Kidney glomerular epithelial cell (primary cell): ENCODE measurements around the gene DLST.

Experiments used
- DNase-seq: peaks from one replicate; lab custom pipeline; 2025; lab: John Stamatoyannopoulos, UW

Gene DLST

GRCh38 chr14:74881431-74882102 is at the start of gene DLST:
TSS of gene DLST (plus strand) at chr14:74881916. CDS start at chr14:74881954, 38 bp downstream.
- DNase-seq = peak; percentile 59

- DNase-seq = no peak
Measured at GRCh38 chr14:74832849-74833248, 48.9 kb upstream of the DLST start.

DNA sequence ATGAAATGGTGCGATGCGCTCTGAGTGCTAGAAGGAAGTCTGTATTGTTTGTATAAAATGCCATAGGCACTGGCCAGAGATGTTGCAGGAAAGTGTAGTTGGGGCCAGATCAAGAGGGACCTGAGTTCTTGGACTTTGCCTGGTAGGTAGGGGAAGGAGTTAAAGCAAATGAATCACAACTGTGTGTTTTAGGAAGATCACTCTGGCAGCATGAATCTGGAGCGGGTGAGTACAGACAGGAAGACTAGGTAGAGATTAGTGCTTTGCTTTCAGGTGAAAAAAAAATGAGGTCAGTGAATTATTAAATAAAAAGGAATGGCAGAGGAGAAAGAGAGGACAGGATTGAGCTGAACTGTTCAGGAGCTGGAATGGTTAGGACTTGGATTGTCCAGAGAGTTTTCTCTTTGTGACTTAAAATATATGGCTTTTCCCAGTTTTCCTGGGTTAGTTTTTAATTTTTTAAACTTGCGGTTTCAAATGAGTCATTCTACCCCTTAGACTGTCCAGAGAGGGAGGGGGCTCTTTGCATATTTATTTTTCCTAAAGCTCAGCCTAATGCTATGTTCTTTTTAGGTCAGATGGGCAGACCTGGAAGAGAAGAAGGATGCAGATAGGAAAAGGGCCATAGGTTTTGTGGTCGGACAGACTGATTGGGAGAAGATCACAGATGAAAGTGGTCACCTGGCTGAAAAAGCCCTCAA is 46.9 kb upstream of the DLST start:
- DNase-seq = peak; percentile 31

DNA sequence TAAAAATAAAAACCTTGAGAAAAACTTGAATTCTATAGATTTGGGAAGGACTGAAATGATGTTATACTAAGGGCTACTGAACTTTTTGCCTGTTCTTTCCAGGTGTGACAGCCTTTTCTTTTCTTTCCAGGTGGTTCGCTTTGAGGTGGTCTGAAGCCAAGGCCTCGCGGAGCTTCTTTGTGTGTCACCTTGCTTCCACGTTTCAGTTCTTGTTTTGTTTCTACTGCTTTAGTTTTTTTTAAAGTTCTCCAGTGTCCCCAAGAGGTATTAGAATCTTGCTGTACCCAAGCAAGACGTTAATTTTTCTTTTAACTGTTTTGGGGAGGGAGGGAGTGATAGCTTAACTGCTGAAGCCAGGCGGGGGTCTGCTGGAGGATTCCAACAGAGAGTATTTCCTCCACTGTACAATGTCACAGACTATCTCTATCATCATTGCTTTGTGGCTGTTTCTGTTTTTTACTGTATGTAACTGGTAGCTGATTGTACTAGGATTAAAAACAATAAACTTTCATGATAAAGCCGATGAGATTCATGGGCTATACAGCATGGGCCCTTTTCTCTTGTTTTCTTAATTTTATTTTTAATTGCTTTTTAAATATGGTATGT is 46.0 kb upstream of the DLST start:
- DNase-seq = no peak

GRCh38 chr14:74836251-74836960 is 45.3 kb upstream of the DLST start:
- DNase-seq = no peak

DNA sequence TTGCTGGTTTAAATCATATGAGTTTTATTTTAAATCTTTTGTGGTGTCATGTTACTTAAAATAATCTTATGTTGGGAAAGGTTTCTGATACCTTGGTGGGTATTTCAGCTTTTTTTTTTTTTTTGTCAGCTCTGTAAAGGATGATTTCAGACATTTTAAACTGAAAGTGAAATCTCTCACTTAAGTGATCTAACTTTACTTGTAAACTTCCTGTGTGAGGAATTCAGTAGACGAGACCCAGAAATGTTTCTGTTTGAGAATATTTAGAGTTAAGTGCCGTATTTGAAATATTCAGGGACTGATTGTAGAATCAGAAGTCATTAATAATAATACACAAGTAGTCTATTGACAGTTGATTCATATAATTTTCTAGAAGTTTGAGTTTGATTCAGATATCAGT is 43.5 kb upstream of the DLST start:
- no peak for DNase-seq

DNA sequence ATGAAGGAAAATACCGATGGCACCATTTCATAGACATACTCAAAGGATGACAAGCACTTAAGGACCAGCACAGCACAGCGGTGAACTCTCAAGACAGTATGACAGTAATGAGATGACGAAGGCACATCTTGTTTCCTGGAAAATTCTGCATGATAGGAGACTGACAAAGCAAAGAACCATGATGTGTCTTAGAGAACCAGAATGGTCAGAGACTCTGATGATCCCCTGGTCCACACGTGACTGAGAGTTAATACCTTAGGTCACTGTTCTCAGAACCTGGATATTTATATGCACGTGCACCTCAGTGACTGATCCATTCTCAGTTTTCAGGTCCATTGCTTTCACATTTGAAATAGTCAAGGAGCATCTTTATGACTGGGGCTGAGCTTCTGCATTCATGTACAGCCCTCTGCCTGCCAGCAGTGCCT is 41.1 kb upstream of the DLST start:
- DNase-seq = no peak

DNA sequence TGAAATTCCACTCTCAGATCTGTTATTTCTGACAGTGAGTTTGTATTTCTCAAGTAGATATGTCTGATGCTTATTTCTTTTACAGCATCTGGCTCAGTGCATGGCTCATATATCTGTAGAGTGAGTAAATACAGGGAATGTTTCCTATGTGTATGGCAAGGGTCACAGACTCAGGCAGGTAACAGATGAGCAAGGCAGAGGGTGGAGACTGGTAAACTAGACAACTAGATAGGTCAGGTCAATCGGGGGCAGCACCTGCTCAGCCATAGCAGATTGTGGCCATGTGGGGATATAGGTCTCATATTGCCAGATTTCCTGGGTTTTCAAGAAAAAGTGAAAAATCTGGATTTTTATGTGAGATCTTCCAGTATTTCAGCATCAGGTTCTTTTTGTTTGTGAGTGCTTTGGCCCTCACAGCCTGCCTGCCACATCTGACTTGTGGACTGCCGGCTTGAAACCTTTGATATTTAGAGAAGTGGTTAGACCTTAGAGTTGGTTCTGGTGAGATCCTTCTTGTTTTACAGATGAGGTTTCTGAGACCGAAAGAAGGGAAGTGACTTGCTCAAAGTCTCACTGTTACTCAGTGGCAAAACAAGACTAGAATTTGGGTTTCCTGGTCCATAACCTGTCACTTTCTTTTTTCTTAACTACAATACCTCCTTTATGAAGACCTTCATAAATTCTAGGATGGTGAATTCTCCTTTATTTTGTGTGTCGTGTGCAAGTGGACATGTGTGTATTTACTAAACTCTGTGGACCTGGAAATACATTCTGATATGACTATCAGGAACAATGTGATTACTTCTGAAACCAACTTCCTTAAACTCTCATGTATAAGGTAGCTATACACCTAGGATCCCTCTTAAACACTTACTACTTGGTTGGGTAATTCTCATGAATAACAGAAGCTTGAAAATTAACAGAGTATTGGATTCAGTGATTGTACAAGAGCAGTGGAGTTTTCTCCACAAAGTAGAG is 40.2 kb upstream of the DLST start:
- DNase-seq = no peak

- no peak for DNase-seq
Measured at GRCh38 chr14:74843653-74844052, 38.1 kb upstream of the DLST start.

DNA sequence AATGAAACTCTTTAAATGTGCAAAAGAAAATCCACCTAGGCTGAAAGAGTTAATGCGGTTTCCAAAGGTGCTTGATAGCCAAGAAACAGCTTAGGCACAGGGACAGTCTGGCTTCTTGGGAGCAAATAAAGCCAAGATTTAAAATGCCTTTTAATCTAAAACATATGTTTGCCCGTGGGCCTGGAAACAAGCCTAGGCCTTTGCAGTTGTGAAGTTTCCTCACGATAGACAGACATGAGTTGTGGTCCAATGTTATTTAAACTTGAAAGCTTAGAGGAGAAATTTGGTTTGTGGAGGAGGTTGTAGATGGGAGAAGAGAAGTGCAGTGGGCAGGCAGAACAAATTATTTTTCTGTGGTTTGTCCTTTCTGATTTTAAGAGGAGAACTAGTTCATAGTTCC is 35.5 kb upstream of the DLST start:
- no peak for DNase-seq

GRCh38 chr14:74846968-74847665 is 34.6 kb upstream of the DLST start:
- no peak for DNase-seq

DNA sequence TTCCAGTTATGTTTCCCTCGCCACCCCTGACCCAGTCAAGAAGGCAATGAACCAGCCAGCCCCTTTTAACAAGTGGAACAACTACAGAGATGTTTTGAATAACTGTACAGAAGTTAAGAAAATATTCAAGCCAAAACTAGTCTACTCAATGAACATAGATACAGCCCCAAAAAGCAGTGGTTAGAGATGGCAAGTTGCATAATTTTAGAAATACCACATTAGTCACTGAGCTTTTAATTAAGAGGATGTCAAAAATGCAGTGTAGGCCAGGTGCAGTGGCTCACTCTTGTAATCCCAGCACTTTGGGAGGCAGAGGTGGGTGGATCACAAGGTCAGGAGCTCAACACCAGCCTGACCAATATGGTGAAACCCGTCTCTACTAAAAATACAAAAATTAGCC is 32.9 kb upstream of the DLST start:
- DNase-seq = no peak

GRCh38 chr14:74852922-74853530 is 28.7 kb upstream of the DLST start:
- DNase-seq = no peak

DNA sequence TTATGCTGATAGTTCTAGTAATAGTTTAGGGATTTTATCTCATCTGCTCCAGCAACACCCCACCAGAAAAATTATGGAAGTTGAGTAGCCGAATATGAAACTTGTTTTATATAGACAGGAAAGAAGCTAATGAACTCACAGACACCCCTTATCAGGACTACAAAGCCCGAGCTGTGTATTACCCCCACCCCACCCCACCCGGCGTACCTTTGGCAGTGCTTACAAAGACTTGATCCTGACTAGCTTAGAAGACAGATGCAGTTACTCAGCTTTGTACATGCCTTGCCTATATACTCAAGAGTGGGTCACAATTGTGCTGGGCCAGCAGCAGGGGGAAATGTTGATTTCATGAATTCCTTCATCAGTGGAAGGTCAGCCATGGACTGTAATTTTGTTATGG is 28.1 kb upstream of the DLST start:
- no peak for DNase-seq

DNA sequence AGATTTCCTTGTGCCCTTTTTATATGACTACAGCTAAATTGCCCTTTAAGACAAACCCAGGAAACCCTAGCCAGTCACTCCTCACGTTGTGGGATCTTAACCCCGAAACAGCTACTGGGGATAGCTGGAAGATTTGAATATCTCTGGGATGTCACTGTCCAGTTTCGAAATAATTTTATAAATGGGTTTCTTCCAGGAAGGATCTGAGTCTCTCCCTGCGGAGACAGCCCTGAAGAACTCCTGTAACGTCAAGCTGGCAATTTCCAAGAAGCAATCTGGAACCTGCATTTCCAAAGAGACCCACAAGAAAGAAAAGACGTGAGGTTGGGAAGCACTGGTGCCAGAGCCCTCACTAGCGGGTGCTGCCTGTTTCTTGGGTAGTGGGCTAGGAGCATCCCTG is 26.7 kb upstream of the DLST start:
- DNase-seq = no peak

DNA sequence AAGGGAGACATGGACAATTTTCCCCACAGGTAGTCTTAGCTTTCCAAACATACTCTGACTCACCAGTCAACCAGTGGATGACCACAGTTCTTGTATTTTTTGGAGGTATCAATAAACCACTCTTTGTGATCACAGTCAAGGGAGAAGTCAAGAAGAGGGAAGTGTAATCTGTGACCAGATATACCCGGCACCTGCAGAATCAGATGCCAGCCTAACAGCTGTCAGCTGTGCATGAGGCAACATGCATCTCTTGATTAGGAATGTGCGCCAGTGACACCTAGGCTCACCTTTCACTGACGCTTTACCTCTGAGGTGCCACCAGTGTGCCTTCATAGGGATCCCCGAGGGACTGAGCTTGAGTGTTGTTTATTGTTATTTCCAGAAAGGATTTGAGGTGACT is 25.8 kb upstream of the DLST start:
- DNase-seq = no peak

DNA sequence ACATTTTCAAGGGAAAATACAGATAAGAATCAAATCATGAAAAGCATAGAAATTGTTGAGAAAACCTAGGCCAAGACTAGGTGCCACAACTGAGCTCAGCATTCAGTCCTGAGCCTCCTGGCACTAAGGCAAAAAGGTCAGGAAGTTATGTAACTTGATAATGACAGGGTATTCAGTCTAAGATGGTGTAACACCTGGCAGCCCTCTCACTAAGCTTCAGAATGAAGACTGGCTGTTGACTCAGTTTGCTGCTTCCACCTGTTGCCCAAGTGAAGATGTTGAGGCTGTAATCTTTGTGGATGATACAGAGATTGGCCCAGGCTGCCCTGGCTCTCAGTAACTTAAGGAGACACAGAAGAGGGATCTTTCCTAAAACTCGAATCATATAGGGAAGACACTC is 25.4 kb upstream of the DLST start:
- no peak for DNase-seq

GRCh38 chr14:74858022-74858421 is 23.7 kb upstream of the DLST start:
- no peak for DNase-seq

DNA sequence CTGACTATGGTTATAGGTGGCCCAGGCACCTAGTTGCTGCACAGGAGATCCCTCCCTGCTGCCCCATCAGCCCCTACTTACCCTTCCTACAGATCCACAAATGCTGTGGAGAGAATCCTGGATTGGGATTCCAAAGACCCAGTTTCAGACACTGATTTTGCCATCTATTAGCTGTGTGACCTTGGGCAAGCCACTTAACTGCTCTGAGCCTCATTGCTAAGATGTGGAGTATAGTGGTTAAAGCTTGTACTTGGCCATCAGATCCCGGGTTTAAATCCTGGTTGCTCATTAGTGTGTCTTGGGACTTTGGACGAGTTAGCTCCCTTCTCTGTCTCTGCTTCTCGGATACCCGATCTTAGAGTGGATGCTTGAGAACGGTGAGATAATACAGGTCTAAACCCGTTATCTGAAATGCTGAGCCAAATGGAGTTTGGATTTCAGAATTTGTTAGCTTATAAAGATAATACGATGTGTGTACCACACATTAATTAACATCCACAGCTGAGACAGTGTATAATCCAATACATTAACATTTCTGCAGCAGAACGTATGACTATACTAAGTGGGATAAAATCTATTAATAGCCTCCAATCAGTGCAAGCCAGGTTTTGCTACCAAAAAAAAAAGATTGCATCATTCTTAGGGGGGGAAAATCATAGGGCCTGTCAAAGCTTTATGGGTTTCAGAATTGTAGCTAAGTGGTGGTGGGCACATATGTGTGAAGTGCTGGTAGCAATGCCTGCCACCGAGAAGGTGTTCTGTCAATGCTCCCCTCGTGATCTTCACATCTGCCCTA is 21.8 kb upstream of the DLST start:
- no peak for DNase-seq
